A673 (cell line): ENCODE data around the gene TRAP1. TPM values are rescaled to one million over a fixed set of nuclear protein-coding genes. Genes with fewer than 3 reads are reported as not detected.

ENCODE experiments used
- BruUV-seq: library from RNA; stranded (reverse); fragments of 400-500 nt; replicated peaks from 2 replicates; lab custom pipeline; 2021; lab: Mats Ljungman, UMichigan
- CTCF ChIA-PET: fragments of 300-600 bp; sonication (Branson Sonifier 250); formaldehyde crosslinking; loops from one replicate; lab custom pipeline; 2022; ENCODE audit warnings: antibody characterized with exemption; lab: Charles Lee
- POLR2A ChIA-PET: fragments of 300-600 bp; sonication (Branson Sonifier 250); formaldehyde crosslinking; loops from one replicate; lab custom pipeline; 2022; ENCODE audit warnings: antibody characterized with exemption; ENCODE audit not compliant: low non-redundant PET; lab: Charles Lee
- DNase-seq: peaks from one replicate; pipeline ENCODE4 v3.0.0-alpha.2; 2015; ENCODE audit warnings: low spot score
- H3K27ac ChIP-seq: fragments of 200-600 bp; sonication (generic); 2 replicates; pipeline ENCODE4 v1.5.1; 2016; ENCODE audit warnings: mixed run types, low read depth, mild to moderate bottlenecking, mixed read lengths, antibody characterized with exemption, low read length; ENCODE audit not compliant: poor library complexity, severe bottlenecking
- H3K27me3 ChIP-seq: fragments of 200-600 bp; sonication (generic); replicated peaks from 2 replicates; pipeline ENCODE4 v1.6.1; 2017; ENCODE audit warnings: mixed run types, low read depth, mild to moderate bottlenecking, mixed read lengths, antibody characterized with exemption, low read length; ENCODE audit not compliant: insufficient read depth, poor library complexity
- H3K36me3 ChIP-seq: fragments of 200-600 bp; sonication (generic); 2 replicates; pipeline ENCODE4 v1.6.1; 2016; ENCODE audit warnings: mixed run types, mild to moderate bottlenecking, mixed read lengths, antibody characterized with exemption, low read length; ENCODE audit not compliant: insufficient read depth, poor library complexity, severe bottlenecking
- H3K4me1 ChIP-seq: fragments of 200-600 bp; sonication (generic); 2 replicates; pipeline ENCODE4 v1.6.1; 2017; ENCODE audit warnings: mixed run types, mild to moderate bottlenecking, mixed read lengths, antibody characterized with exemption, low read length; ENCODE audit not compliant: insufficient read depth, poor library complexity, severe bottlenecking
- H3K4me3 ChIP-seq: fragments of 200-600 bp; sonication (generic); 2 replicates; pipeline ENCODE4 v1.5.1; 2016; ENCODE audit warnings: low read depth, mixed run types, mild to moderate bottlenecking, mixed read lengths, low read length; ENCODE audit not compliant: poor library complexity, severe bottlenecking
- H3K9me3 ChIP-seq: fragments of 200-600 bp; sonication (generic); 2 replicates; pipeline ENCODE4 v1.6.1; 2016; ENCODE audit warnings: mixed run types, low read depth, mild to moderate bottlenecking, mixed read lengths, antibody characterized with exemption, low read length; ENCODE audit not compliant: poor library complexity, severe bottlenecking
- CTCF ChIP-seq: fragments of 300-800, 200-600 bp; sonication (generic); conservative IDR thresholded peaks from 2 replicates; pipeline ENCODE4 v1.5.1; 2017; ENCODE audit warnings: low read depth, mild to moderate bottlenecking, antibody characterized with exemption, low read length, moderate library complexity, mixed read lengths
- EZH2 ChIP-seq: fragments of 200-600 bp; sonication (generic); IDR thresholded peaks from 2 replicates; pipeline ENCODE4 v1.6.1; 2017; ENCODE audit warnings: borderline replicate concordance, low read depth, mild to moderate bottlenecking, mixed read lengths, antibody characterized with exemption, low read length; ENCODE audit not compliant: poor library complexity, severe bottlenecking
- intact Hi-C: fragments of 100-400 bp; cut with micrococcal nuclease; formaldehyde crosslinking; loops from one replicate; pipeline ENCODE4 v1.10.0; 2022; ENCODE audit not compliant: unreplicated experiment
- total RNA-seq: library from RNA; stranded (reverse); gene quantifications from 2 replicates; pipeline ENCODE4 v1.2.3, GENCODE V29; 2021

The TRAP1 gene
- total RNA-seq, 1 experiment from 2014 or later, result 280 TPM

DNA sequence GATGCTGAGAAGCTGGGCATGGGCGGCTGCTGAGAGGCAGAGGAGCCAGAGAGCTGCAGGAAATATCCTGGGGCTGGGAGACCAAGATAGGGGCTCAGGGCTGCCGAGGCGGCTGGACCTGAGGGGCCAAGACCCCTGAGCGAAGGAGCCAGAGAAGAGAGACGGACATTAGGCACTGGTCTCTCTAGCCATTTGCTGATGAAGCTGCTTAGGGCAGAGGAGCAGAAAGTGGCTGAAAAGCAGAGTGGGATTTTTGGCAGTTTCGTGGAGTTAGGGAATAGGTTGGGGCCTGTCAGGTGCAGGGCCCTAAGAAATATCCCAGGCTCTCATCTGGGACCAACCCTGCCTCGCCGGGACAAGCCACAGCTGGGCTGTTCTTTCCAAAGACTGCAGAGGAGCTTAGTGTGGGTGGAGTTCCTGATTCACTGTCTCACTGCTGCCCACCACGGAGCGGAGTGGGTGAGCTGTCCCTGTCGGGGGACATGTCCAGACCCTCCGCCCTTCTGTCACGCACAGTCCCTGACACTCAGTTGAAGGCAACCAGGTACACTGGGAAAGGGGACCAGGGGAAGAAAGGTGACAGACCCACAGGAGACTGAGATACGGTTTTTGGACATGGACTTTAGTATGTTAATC, 74.1 kb downstream of the TRAP1 start:
- no peaks in the 10 kb centered on the region for H3K9me3 ChIP-seq
- no peak overlapping the region for H3K4me3 ChIP-seq
- peaks cover 10% of the 10 kb centered on the region for H3K4me1 ChIP-seq
- H3K27me3 ChIP-seq, result no peaks in the 10 kb centered on the region
- no peaks in the 10 kb centered on the region for H3K36me3 ChIP-seq
- CTCF ChIA-PET, result no interaction called here
- TF ChIP-seq CTCF, result no peak
- no peak for TF ChIP-seq EZH2
- POLR2A ChIA-PET, result interaction anchor here (0.7 kb wide), 1 partner anchor 44 kb away, joined by 3 read pairs; no protein-coding TSS in a partner anchor
- intact Hi-C loops, result no loop called here
- no peak for DNase-seq
- BruUV-seq, result no TSS peak
- H3K27ac ChIP-seq, result no peak overlapping the region

DNA sequence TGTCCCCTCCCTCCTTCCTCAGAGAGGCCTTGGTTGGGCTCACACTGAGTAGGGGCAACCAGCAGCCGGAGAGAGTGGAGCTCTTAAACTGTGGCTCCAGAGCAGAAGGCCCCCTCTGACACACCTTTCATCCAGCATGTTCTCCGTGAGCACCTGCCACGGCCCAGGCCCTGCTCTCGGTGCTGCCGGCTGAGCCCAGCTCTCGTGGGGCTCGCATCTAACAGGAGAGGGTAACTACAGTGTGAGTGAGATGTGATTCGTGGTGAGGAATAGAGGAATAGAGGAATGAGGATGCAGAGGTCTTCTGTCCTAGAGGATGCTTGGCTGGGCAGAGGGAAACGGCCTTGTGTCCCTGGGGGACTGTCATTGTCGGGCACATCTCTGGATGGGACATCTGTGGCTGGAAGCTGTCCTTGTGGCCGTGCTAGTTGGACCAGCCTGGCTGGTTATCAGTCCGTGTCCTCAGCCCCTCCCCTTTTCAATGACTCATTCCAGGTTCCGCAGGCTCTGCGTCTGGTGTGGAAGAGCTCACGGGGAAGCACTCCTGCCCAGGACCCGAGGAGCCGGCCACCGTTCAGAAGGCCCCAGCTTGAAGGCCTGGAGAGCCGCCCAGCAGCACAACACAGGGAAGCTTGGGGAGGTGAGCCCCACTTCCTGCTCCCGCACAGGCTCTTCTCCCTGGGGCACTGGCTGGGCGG, 74.8 kb downstream of the TRAP1 start:
- POLR2A ChIA-PET, result interaction anchor here (0.7 kb wide), 1 partner anchor 45 kb away, joined by 3 read pairs; no protein-coding TSS in a partner anchor
- TF ChIP-seq CTCF (no peak), EZH2 (no peak)
- no TSS peak for BruUV-seq
- Histone ChIP-seq H3K9me3 (no peaks in the 10 kb centered on the region), H3K27me3 (no peaks in the 10 kb centered on the region), H3K36me3 (no peaks in the 10 kb centered on the region), H3K4me1 (peaks cover 16% of the 10 kb centered on the region), H3K27ac (no peak overlapping the region), H3K4me3 (no peak overlapping the region)
- DNase-seq, result no peak
- intact Hi-C loops, result no loop called here
- CTCF ChIA-PET, result no interaction called here

GRCh38 chr16:3641801-3642396, 75.4 kb downstream of the TRAP1 start:
- no peaks in the 10 kb centered on the region for H3K9me3 ChIP-seq
- TF ChIP-seq EZH2 (no peak), CTCF (no peak)
- peaks cover 23% of the 10 kb centered on the region for H3K4me1 ChIP-seq
- H3K4me3 ChIP-seq, result no peak overlapping the region
- H3K36me3 ChIP-seq, result no peaks in the 10 kb centered on the region
- DNase-seq, result no peak
- no TSS peak for BruUV-seq
- no peaks in the 10 kb centered on the region for H3K27me3 ChIP-seq
- ChIA-PET CTCF (no interaction called here), POLR2A (no interaction called here)
- H3K27ac ChIP-seq, result no peak overlapping the region
- intact Hi-C loops, result no loop called here
